ENCODE data around the gene PCDHGB4.

Gene PCDHGB4

GRCh38 chr5:141439411-141440141 lies 52.1 kb downstream of the PCDHGB4 start:
- no peak overlapping the region for H3K4me3 ChIP-seq (ENCODE audit: extremely low read depth, insufficient read depth, low read length, poor library complexity, severe bottlenecking)
- H3K4me1 ChIP-seq (ENCODE audit: control insufficient read depth, insufficient read depth, low read length, poor library complexity, severe bottlenecking) = no peaks in the 10 kb centered on the region
- H3K36me3 ChIP-seq (ENCODE audit: control insufficient read depth, insufficient read depth, low read length) = peaks cover 21% of the 10 kb centered on the region
- no peak overlapping the region for H3K27ac ChIP-seq (ENCODE audit: low read depth, low read length, severe bottlenecking)
- WGBS, 2 experiments (ENCODE audit: insufficient coverage in 2 of 2) = 93% methylated on average over 7 to 9 of the region's 10 CpGs
- no peaks in the 10 kb centered on the region for H3K9me3 ChIP-seq (ENCODE audit: control insufficient read depth, low read length)

All from mesodermal cell (in vitro differentiated cells).